ENCODE results near the gene ADIPOQ. TPM values are rescaled to one million over a fixed set of nuclear protein-coding genes. Genes with fewer than 3 reads are reported as not detected.
"Not testable (repeated sequence)": the region's sequence is repeated elsewhere in the genome, so short reads cannot be mapped to it uniquely, and the experiment has no call there.

ADIPOQ gene
- total and polyA plus RNA-seq, 4 donors: 0.02 TPM; not detected in 3

DNA sequence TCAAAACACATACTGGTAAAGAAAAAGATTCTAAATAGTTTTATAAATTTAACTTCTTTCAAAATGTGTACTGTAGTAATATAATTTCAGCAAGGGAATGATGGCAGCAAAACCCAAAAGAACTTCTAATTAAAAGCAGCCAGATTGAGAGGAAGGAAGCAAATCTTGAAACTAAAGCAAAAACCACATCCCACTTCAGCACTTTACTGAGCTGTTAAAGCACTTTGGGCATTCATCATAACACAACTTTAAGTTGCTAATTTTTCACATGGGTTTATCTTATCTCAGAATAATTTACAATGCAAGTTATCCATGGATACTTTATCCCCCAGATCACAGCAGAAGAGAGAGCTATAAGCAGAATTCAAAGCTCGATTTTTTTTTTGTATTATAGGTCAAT lies 42.2 kb upstream of the ADIPOQ start:
- WGBS: 76% methylated on average over 1 of the region's 1 CpG
- no peak for TF ChIP-seq SP1 (IDR thresholded peaks at IDR 0.05)
- TF ChIP-seq, protein P1, sequence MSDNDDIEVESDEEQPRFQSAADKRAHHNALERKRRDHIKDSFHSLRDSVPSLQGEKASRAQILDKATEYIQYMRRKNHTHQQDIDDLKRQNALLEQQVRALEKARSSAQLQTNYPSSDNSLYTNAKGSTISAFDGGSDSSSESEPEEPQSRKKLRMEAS (IDR thresholded peaks at IDR 0.05): no peak
- TF ChIP-seq YY1 (IDR thresholded peaks at IDR 0.05): no peak
- TF ChIP-seq RXRA (IDR thresholded peaks at IDR 0.05): no peak
- Histone ChIP-seq H3K9me3 (ENCODE audit: control insufficient read depth in 4 of 4, low read length in 3 of 4) (no peaks in the 10 kb centered on the region), H3K27me3 (ENCODE audit: control insufficient read depth in 4 of 4, insufficient read depth in 4 of 4, low read length in 3 of 4) (no peaks in the 10 kb centered on the region), H3K36me3 (ENCODE audit: control insufficient read depth in 4 of 4, insufficient read depth in 3 of 4, low read depth in 1 of 4, low read length in 3 of 4) (peaks cover 0 to 5% (median 3%) of the 10 kb centered on the region in 4 donors), H3K4me1 (ENCODE audit: control insufficient read depth in 4 of 4, insufficient read depth in 4 of 4, low read length in 3 of 4) (peaks cover under 1 to 6% (median 2%) of the 10 kb centered on the region in 4 donors), H3K27ac (ENCODE audit: low read depth in 1 of 2, low read length in 2 of 2) (no peak overlapping the region), H3K4me3 (ENCODE audit: low read depth in 1 of 3, low read length in 3 of 3) (no peak overlapping the region), H3K9ac (ENCODE audit: low read depth in 1 of 2, low read length in 2 of 2) (no peak overlapping the region)
- no peak for DNase-seq (ENCODE audit: low spot score)

DNA sequence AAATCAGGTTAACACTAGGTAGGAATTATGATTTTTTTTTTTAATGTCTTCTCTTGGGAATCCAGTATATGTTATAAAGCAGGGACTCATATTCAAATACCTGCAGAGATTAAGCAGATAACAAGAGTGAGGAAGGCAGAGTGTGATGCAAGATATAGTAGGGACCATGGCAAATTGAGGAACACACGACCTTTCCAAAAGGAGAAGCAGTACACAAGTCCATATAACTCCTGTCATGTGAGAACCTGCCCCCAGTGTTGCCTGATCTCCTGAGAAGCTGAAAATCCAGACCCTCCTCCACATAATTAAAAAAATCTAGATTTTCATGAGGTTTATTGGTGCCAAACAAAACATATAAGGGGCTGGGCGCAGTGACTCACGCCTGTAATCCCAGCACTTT lies 39.8 kb upstream of the ADIPOQ start:
- H3K36me3 ChIP-seq (ENCODE audit: control insufficient read depth in 4 of 4, insufficient read depth in 3 of 4, low read depth in 1 of 4, low read length in 3 of 4): peaks cover 0 to 5% (median 2%) of the 10 kb centered on the region in 4 donors
- no peak for TF ChIP-seq JUND (IDR thresholded peaks at IDR 0.05)
- TF ChIP-seq GABPA (IDR thresholded peaks at IDR 0.05 in 1 of 2, conservative IDR thresholded peaks at IDR 0.05 in 1 of 2): no peak
- no peak for TF ChIP-seq FOXA1 (IDR thresholded peaks at IDR 0.05)
- TF ChIP-seq RAD21 (IDR thresholded peaks at IDR 0.05): no peak
- TF ChIP-seq HNF4G (IDR thresholded peaks at IDR 0.05): no peak
- no peak for TF ChIP-seq NR2F2 (IDR thresholded peaks at IDR 0.05)
- no peak for TF ChIP-seq FOXA2 (IDR thresholded peaks at IDR 0.05)
- TF ChIP-seq RXRA (IDR thresholded peaks at IDR 0.05): no peak
- TF ChIP-seq, protein P2, sequence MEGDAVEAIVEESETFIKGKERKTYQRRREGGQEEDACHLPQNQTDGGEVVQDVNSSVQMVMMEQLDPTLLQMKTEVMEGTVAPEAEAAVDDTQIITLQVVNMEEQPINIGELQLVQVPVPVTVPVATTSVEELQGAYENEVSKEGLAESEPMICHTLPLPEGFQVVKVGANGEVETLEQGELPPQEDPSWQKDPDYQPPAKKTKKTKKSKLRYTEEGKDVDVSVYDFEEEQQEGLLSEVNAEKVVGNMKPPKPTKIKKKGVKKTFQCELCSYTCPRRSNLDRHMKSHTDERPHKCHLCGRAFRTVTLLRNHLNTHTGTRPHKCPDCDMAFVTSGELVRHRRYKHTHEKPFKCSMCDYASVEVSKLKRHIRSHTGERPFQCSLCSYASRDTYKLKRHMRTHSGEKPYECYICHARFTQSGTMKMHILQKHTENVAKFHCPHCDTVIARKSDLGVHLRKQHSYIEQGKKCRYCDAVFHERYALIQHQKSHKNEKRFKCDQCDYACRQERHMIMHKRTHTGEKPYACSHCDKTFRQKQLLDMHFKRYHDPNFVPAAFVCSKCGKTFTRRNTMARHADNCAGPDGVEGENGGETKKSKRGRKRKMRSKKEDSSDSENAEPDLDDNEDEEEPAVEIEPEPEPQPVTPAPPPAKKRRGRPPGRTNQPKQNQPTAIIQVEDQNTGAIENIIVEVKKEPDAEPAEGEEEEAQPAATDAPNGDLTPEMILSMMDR (IDR thresholded peaks at IDR 0.05; ENCODE audit: low read depth, low read length, missing input control): no peak
- no peak for TF ChIP-seq EGR1 (IDR thresholded peaks at IDR 0.05; ENCODE audit: low read depth in 2 of 2)
- TF ChIP-seq, protein P3, sequence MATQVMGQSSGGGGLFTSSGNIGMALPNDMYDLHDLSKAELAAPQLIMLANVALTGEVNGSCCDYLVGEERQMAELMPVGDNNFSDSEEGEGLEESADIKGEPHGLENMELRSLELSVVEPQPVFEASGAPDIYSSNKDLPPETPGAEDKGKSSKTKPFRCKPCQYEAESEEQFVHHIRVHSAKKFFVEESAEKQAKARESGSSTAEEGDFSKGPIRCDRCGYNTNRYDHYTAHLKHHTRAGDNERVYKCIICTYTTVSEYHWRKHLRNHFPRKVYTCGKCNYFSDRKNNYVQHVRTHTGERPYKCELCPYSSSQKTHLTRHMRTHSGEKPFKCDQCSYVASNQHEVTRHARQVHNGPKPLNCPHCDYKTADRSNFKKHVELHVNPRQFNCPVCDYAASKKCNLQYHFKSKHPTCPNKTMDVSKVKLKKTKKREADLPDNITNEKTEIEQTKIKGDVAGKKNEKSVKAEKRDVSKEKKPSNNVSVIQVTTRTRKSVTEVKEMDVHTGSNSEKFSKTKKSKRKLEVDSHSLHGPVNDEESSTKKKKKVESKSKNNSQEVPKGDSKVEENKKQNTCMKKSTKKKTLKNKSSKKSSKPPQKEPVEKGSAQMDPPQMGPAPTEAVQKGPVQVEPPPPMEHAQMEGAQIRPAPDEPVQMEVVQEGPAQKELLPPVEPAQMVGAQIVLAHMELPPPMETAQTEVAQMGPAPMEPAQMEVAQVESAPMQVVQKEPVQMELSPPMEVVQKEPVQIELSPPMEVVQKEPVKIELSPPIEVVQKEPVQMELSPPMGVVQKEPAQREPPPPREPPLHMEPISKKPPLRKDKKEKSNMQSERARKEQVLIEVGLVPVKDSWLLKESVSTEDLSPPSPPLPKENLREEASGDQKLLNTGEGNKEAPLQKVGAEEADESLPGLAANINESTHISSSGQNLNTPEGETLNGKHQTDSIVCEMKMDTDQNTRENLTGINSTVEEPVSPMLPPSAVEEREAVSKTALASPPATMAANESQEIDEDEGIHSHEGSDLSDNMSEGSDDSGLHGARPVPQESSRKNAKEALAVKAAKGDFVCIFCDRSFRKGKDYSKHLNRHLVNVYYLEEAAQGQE (IDR thresholded peaks at IDR 0.05): no peak
- TF ChIP-seq HNF4A (conservative IDR thresholded peaks at IDR 0.05): no peak
- TF ChIP-seq, protein P4, sequence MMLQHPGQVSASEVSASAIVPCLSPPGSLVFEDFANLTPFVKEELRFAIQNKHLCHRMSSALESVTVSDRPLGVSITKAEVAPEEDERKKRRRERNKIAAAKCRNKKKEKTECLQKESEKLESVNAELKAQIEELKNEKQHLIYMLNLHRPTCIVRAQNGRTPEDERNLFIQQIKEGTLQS (IDR thresholded peaks at IDR 0.05): no peak
- no peak for TF ChIP-seq YY1 (IDR thresholded peaks at IDR 0.05)
- no peak for TF ChIP-seq TAF1 (conservative IDR thresholded peaks at IDR 0.05)
- H3K27ac ChIP-seq (ENCODE audit: low read depth in 1 of 2, low read length in 2 of 2): no peak overlapping the region
- H3K4me3 ChIP-seq (ENCODE audit: low read depth in 1 of 3, low read length in 3 of 3): no peak overlapping the region
- 89% methylated on average over 3 of the region's 3 CpGs for WGBS
- no peaks in the 10 kb centered on the region for H3K9me3 ChIP-seq (ENCODE audit: control insufficient read depth in 4 of 4, low read length in 3 of 4)
- H3K4me1 ChIP-seq (ENCODE audit: control insufficient read depth in 4 of 4, insufficient read depth in 4 of 4, low read length in 3 of 4): peaks cover 4 to 23% (median 13%) of the 10 kb centered on the region in 4 donors
- no peak for DNase-seq (ENCODE audit: low spot score)
- H3K9ac ChIP-seq (ENCODE audit: low read depth in 1 of 2, low read length in 2 of 2): no peak overlapping the region
- H3K27me3 ChIP-seq (ENCODE audit: control insufficient read depth in 4 of 4, insufficient read depth in 4 of 4, low read length in 3 of 4): no peaks in the 10 kb centered on the region

DNA sequence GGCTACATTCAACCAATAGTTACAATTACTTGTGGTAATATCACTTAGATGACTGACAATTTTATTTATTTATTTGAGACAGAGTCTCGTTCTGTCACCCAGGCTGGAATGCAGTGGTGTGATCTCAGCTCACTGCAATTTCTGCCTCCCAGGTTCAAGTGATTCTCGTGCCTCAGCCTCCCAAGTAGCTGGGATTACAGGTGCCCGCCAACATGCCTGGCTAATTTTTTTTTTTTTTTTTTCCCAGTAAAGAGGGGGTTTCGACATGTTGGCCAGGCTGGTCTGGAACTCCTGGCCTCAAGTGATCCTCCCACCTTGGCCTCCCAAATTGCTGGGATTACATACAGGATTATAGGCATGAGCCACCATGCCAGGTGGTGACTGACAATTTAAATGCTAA lies 39.1 kb upstream of the ADIPOQ start:
- H3K36me3 ChIP-seq (ENCODE audit: control insufficient read depth in 4 of 4, insufficient read depth in 3 of 4, low read depth in 1 of 4, low read length in 3 of 4); H3K9ac ChIP-seq (ENCODE audit: low read depth in 1 of 2, low read length in 2 of 2); H3K27ac ChIP-seq (ENCODE audit: low read depth in 1 of 2, low read length in 2 of 2); H3K4me3 ChIP-seq (ENCODE audit: low read depth in 1 of 3, low read length in 3 of 3); DNase-seq (ENCODE audit: low spot score); H3K27me3 ChIP-seq (ENCODE audit: control insufficient read depth in 4 of 4, insufficient read depth in 4 of 4, low read length in 3 of 4); H3K9me3 ChIP-seq (ENCODE audit: control insufficient read depth in 4 of 4, low read length in 3 of 4): not testable (repeated sequence)
- WGBS: 94% methylated on average over 4 of the region's 4 CpGs
- H3K4me1 ChIP-seq (ENCODE audit: control insufficient read depth in 4 of 4, insufficient read depth in 4 of 4, low read length in 3 of 4): peaks cover 4 to 23% (median 13%) of the 10 kb centered on the region in 4 donors

All from liver (tissue), 9 donors.